ENCODE data around the gene NUP62. TPM values are rescaled to one million over a fixed set of nuclear protein-coding genes. Genes with fewer than 3 reads are reported as not detected.

The NUP62 gene
- total RNA-seq, 1 donor from 2014 or later, result 39.3 TPM

DNA sequence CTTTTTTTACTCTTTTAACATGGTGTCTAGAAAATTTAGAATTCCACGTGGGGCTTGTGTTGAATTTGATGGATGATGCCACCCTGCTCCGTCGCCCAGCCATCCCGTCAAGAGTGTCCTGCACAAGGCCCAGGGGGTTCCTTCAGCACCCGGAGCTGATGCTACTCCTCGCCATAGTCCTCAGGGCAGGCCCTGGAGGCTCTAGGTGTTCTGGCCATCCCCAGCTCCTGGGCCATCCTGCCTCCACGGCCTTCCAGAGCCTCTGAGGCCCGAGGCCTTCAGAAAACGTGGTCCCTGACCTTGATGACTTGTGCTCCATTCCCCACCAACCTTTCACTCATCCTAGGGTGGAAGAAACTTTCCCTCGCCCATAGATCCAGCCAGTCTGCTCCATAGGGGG is 55.5 kb downstream of the NUP62 start:
- Histone ChIP-seq H3K36me3 (peaks cover 2% of the 10 kb centered on the region), H3K4me3 (no peak overlapping the region), H3K27ac (no peak overlapping the region), H3K4me1 (peaks cover 28% of the 10 kb centered on the region), H3K27me3 (no peaks in the 10 kb centered on the region), H3K9me3 (no peaks in the 10 kb centered on the region)
- intact Hi-C loops (cut with DNase I), result no loop called here
- ATAC-seq (no peak), DNase-seq (no peak)
- TF ChIP-seq, protein P1, sequence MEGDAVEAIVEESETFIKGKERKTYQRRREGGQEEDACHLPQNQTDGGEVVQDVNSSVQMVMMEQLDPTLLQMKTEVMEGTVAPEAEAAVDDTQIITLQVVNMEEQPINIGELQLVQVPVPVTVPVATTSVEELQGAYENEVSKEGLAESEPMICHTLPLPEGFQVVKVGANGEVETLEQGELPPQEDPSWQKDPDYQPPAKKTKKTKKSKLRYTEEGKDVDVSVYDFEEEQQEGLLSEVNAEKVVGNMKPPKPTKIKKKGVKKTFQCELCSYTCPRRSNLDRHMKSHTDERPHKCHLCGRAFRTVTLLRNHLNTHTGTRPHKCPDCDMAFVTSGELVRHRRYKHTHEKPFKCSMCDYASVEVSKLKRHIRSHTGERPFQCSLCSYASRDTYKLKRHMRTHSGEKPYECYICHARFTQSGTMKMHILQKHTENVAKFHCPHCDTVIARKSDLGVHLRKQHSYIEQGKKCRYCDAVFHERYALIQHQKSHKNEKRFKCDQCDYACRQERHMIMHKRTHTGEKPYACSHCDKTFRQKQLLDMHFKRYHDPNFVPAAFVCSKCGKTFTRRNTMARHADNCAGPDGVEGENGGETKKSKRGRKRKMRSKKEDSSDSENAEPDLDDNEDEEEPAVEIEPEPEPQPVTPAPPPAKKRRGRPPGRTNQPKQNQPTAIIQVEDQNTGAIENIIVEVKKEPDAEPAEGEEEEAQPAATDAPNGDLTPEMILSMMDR (IDR thresholded peaks at IDR 0.05), result no peak

DNA sequence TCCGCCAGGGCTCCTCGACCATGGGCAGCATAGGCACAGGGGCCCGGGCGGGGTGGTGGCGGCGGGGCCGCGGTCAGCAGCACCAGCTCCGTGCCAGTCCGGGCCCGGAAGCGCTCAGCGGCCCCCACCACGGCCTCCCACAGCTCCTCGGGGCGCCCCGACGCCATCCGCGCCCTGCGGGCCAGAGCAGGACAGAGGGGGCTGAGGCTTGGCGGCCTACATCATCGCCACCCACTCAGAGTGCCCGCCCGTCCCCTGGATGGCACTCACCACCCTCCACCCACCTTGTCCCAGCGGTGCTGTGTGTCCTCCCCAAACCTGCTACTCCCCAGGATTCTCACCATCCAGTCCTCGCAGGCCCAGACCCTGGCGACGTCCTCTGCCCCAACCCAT is 56.2 kb downstream of the NUP62 start:
- H3K4me1 ChIP-seq, result peaks cover 28% of the 10 kb centered on the region
- H3K27ac ChIP-seq, result no peak overlapping the region
- no peak overlapping the region for H3K4me3 ChIP-seq
- no peak for ATAC-seq
- no peak for DNase-seq
- no peaks in the 10 kb centered on the region for H3K27me3 ChIP-seq
- H3K9me3 ChIP-seq, result no peaks in the 10 kb centered on the region
- TF ChIP-seq, protein P1 (IDR thresholded peaks at IDR 0.05), result no peak
- H3K36me3 ChIP-seq, result no peaks in the 10 kb centered on the region
- intact Hi-C loops (cut with DNase I), result no loop called here

DNA sequence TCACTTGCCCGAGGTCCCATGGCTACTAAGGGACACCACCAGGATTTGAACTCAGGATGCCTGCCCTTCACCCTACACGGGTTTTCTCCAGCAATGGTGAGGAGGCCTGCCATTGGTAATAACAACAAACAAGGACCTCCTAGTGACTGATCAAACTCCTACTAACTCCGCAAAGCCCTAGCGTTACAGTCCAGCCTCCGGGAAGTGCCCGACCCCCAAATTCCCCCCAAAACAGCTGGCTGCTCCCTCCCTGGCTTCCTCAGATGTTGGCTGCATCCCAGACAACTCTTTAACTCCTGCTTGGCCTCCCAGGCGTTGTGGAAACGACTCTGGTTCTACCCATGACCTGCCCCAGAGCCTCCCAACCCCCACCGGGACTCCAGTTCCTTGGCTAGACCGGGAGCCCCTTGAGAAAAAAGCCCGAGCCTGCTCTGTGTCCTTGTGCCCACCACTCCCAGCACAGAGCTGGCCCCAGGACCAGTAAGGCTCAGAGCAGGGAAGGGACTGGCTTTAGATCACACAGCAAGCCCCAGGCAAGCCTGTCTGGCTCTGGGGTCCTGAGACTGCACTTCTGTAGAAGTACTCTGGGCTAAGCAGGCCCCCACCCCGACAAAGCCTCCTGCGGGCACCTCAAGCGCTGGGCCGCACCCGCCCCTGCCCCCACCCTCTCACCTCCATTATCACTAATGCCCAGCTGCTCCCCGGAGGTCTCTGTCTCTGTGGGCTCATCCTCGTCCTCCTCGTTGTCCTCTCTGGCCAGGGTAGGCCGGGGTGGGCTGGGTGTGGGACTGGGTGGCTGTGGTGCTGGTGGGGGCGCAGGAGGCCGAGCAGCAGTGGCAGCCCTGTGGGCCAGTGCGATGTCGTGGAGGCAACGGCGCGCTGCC is 56.8 kb downstream of the NUP62 start:
- TF ChIP-seq, protein P1 (IDR thresholded peaks at IDR 0.05), result no peak

DNA sequence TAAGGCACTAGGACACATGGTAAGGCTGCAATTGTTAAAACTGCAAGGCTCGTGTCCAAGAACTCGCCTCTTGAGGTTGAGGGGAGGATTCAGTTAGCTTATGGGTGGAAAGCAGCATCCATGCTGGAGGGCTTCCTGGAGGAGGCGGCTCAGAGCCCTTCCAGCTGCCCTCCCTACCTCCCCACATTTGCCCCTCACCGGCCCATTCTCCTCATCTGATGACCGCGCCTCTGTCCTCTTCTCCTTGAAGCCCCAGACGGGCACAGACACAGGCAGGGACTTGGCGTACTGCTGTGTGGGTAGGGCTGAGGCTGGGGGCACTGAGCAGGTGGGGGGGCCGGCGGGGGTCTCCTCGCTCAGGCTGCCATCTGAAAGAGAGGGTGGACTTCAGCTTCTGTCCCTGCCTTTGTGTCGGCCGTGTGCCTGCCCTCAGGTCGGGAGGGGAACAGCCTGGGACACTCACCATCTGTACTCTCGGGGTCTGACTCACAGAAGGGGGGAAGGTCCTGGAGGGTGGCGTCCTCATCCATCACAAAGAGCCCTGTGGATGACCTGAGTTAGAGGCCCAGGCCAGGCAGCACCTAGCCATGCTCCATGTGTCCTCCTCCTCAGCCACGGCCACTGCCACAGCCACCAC is 57.8 kb downstream of the NUP62 start:
- Histone ChIP-seq H3K36me3 (no peaks in the 10 kb centered on the region), H3K9me3 (no peaks in the 10 kb centered on the region), H3K27me3 (no peaks in the 10 kb centered on the region), H3K27ac (no peak overlapping the region), H3K4me3 (no peak overlapping the region), H3K4me1 (peaks cover 34% of the 10 kb centered on the region)
- intact Hi-C loops (cut with DNase I), result no loop called here
- DNase-seq, result no peak
- TF ChIP-seq, protein P1 (IDR thresholded peaks at IDR 0.05), result no peak
- ATAC-seq, result no peak

More for the DNA sequence above, 56.8 kb downstream of the NUP62 start:
- Histone ChIP-seq H3K27me3 (no peaks in the 10 kb centered on the region), H3K4me1 (peaks cover 31% of the 10 kb centered on the region), H3K36me3 (no peaks in the 10 kb centered on the region), H3K9me3 (no peaks in the 10 kb centered on the region), H3K4me3 (no peak overlapping the region), H3K27ac (no peak overlapping the region)
- no peak for ATAC-seq
- DNase-seq, result no peak
- intact Hi-C loops (cut with DNase I), result no loop called here

DNA sequence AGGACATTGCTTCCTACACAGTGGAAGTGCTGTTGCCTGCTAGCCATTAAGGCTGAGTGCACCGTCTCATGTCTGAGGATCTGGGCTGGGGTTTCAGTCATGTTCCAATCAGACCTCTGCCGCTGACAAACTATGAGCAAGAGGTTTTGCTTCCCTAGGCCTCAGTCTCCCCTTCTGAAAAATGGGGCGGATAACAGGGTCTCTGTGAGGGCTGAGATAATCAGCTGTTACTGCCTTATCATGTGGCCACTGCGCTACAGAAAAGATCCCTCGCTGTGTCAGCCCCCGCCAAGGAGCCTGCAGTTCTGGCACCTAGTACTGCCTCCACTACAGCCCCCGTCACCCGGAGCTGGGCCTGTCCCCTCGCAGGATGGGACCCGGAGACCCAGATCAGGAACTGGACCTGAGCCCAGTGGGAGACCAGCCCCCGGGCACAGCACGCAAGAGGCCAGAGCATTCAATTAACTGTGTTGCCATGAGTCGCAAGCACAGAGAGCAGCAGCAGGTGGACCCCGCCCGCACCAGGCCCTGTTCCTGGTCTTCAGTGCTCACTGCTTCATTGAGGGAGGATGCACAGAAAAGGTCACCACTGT is 58.9 kb downstream of the NUP62 start:
- intact Hi-C loops (cut with DNase I), result no loop called here
- peak overlapping the region; percentile 90 for H3K27ac ChIP-seq
- no peak for DNase-seq
- ATAC-seq, result no peak
- peak overlapping the region; percentile 73 for H3K4me3 ChIP-seq
- no peaks in the 10 kb centered on the region for H3K27me3 ChIP-seq
- no peaks in the 10 kb centered on the region for H3K36me3 ChIP-seq
- H3K4me1 ChIP-seq, result peaks cover 41% of the 10 kb centered on the region
- TF ChIP-seq, protein P1 (IDR thresholded peaks at IDR 0.05), result no peak
- H3K9me3 ChIP-seq, result no peaks in the 10 kb centered on the region
